Measurements from ENCODE around the gene OLFML3.

DNA sequence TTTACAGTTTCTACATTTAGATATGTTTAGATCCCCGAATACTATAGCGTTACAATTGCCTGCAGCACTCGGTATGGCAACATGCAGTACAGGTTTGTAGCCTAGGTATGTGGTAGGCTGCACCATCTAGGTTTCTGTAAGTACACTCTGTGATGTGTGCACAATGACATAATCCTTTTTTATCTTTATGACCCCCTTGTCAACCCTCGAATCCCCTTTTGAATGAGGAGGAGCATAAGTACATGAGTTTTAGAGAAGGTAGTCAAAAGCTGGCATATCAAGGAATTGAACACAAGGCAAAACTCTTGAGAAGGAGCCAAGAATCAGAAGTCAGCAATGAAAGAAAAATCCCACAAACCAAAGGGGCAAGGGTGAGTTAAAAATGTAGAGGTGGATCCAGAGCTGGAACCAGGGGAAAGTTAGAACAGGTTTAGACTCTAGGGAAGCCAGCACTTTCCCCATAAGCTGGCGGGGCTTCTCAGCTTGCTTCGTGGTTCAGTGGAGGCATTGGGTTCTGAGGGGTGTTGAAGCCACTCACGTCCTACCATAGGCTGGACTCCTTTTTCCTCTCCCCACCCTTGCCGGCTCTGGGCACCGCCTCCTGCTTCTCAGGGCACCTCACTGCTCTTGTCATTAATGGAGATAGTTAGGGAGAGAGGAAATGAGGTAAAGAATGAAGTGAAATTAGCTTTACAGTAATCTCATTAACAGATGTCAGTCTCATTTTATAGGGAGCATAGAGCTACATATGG, 31.3 kb downstream of the OLFML3 start:
- TF ChIP-seq YY1 (IDR thresholded peaks at IDR 0.05; ENCODE audit: insufficient read depth, insufficient read length): no peak
- no peak for TF ChIP-seq ZNF274 (IDR thresholded peaks at IDR 0.05; ENCODE audit: low read depth, low read length)

Data from NT2/D1 (cell line).